LNCaP clone FGC (cell line): ENCODE data around the gene ONECUT3.

Experiments
- DNase-seq: peaks from one replicate; pipeline ENCODE4 v3.0.0-alpha.2; 2011; ENCODE audit warnings: low read depth
- H3K4me3 ChIP-seq: 2 replicates; pipeline ENCODE4 v1.5.1; 2011; ENCODE audit warnings: mild to moderate bottlenecking, low read depth, low read length, control low read depth
- TF ChIP-seq, protein P1 (sequence below): IDR thresholded peaks from 2 replicates; pipeline ENCODE4 v1.5.1; 2012; ENCODE audit warnings: mild to moderate bottlenecking; ENCODE audit not compliant: control insufficient read depth, insufficient read depth; ENCODE audit errors: extremely low read depth

ONECUT3 gene

GRCh38 chr19:1751367-1752008 is 1.8 kb upstream of the ONECUT3 start:
- DNase-seq = no peak

DNA sequence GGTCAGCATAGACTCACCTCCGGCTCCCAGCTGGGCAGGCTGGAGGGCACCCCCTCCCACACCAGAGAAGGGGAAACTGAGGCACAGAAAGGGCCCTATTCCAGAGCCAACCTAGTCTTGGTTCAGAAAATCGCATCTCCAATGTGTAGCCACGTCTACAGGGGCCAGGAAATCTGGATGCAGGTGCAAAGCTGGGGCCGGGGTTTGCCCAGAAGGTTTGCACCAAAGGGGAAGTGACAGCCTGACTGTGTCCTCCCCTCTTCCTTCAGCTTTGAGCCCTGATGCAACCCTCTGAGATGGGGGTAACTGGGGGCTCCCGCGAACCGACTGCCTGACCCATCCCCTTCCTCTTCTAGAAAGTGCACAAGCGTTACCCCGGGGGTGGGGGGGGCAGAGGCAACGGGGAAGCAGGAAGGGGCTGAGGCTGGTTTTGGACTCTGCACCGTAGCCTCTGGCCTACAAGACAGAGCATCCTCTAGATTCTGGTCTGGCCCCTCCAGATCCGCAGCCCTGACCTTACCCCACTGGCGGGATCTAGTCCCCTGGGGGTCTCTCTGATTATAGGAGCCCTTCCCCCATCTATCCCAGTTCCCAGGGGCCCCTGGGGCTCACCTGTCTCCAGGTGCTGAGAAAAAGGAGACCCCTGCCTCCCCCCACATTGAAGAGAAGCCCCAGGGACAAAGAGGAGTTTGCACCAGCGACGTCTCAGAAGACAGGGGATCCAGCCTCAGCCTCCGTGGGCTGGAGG is 1.1 kb upstream of the ONECUT3 start:
- no peak overlapping the region for H3K4me3 ChIP-seq
- no peak for DNase-seq
- TF ChIP-seq, protein P1, sequence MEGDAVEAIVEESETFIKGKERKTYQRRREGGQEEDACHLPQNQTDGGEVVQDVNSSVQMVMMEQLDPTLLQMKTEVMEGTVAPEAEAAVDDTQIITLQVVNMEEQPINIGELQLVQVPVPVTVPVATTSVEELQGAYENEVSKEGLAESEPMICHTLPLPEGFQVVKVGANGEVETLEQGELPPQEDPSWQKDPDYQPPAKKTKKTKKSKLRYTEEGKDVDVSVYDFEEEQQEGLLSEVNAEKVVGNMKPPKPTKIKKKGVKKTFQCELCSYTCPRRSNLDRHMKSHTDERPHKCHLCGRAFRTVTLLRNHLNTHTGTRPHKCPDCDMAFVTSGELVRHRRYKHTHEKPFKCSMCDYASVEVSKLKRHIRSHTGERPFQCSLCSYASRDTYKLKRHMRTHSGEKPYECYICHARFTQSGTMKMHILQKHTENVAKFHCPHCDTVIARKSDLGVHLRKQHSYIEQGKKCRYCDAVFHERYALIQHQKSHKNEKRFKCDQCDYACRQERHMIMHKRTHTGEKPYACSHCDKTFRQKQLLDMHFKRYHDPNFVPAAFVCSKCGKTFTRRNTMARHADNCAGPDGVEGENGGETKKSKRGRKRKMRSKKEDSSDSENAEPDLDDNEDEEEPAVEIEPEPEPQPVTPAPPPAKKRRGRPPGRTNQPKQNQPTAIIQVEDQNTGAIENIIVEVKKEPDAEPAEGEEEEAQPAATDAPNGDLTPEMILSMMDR = no peak

More at GRCh38 chr19:1751367-1752008, 1.8 kb upstream of the ONECUT3 start:
- TF ChIP-seq, protein P1 = no peak
- no peak overlapping the region for H3K4me3 ChIP-seq

- DNase-seq = no peak
Measured at GRCh38 chr19:1754018-1754635, 821 bp downstream of the ONECUT3 start.

DNA sequence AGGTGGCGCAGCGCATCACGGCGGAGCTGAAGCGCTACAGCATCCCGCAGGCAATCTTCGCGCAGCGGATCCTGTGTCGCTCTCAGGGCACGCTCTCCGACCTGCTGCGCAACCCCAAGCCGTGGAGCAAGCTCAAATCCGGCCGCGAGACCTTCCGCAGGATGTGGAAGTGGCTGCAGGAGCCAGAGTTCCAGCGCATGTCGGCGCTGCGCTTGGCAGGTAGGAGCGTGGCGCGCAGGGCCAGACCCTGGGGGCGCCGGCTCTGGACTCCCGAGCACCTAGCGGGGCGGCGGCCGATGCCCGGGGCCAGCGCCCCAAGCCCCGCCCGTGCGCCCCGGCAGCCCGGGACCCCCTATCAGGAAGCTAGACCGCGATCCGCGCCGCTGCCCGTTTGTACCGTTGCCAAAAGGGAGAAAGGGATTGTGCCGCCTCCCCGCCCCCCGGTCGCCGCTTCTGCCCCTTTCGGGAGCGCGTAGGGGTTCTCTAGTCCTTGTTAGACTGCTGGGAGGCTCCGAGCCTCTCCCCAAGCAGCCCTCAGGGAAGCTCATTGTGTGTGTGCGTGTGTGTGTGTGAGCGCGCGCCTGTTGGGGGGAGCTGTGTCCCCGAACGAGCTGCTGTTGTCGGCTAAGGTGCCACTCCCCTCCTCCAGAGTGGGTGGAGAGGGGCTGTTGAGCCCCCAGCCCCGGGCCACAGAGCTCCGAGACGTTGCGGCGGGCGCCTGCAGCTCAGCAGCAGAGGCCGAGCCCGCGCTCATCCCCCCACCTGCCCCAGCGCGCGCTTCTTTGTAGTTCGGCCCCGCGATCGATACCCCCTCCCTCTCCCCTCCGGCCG is 1.5 kb downstream of the ONECUT3 start:
- H3K4me3 ChIP-seq = no peak overlapping the region
- DNase-seq = no peak
- TF ChIP-seq, protein P1 = no peak

More at GRCh38 chr19:1754018-1754635, 821 bp downstream of the ONECUT3 start:
- TF ChIP-seq, protein P1 = no peak
- H3K4me3 ChIP-seq = no peak overlapping the region

GRCh38 chr19:1755467-1756171 is 2.3 kb downstream of the ONECUT3 start:
- no peak overlapping the region for H3K4me3 ChIP-seq
- DNase-seq = no peak
- TF ChIP-seq, protein P1 = no peak

DNA sequence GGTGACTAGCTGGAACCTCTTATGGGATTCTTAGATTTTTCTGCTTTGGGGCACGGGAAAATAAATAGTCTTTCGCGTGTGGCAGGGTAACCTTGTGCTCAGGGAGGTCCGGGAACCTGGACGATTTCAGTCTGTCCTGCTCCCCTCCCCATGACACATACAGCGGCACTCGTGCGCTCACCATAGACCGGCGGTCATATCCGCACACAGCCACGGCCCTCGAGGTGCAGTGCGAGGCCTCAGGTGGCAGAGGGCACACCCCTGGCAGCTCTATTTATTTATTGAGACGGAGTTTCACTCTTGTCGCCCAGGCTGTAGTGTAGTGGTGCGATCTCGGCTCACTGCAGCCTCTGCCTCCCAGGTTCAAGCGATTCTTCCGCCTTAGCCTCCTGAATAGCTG is 3.0 kb downstream of the ONECUT3 start:
- no peak for DNase-seq
- TF ChIP-seq, protein P1 = no peak
- H3K4me3 ChIP-seq = no peak overlapping the region
